IMR-90 (cell line): ENCODE data around the gene NKAPL. TPM values are rescaled to one million over a fixed set of nuclear protein-coding genes. Genes with fewer than 3 reads are reported as not detected.

Source experiments
- ATAC-seq: fragments of 200-7000 bp; cut with Tn5 transposase; 2 replicates; pipeline ENCODE4 v1.9.1; 2020; ENCODE audit warnings: low read depth, mild to moderate bottlenecking, moderate library complexity
- BruUV-seq: library from RNA; stranded (reverse); fragments of 400-500 nt; replicated peaks from 2 replicates; lab custom pipeline; 2021; lab: Mats Ljungman, UMichigan
- CTCF ChIA-PET: fragments of 300-600 bp; formaldehyde crosslinking; extraction: SDS; loops from one replicate; lab custom pipeline; 2021; ENCODE audit warnings: antibody characterized with exemption; lab: Yijun Ruan, JAX
- POLR2A ChIA-PET: fragments of 300-600 bp; sonication (Branson Sonifier 250); formaldehyde crosslinking; loops from one replicate; lab custom pipeline; 2022; ENCODE audit warnings: antibody characterized with exemption; ENCODE audit not compliant: unreplicated experiment; lab: Charles Lee
- DNase-seq: peaks from one replicate; pipeline ENCODE4 v3.0.0; 2013
- H2AFZ ChIP-seq: replicated peaks from 2 replicates; pipeline ENCODE3; 2013; ENCODE audit warnings: low read length, mild to moderate bottlenecking; ENCODE audit not compliant: poor library complexity
- H2AK5ac ChIP-seq: 2 replicates; pipeline ENCODE4 v1.6.1; 2013; ENCODE audit warnings: low read depth, low read length, inconsistent platforms
- H2AK9ac ChIP-seq: replicated peaks from 2 replicates; pipeline ENCODE3; 2013; ENCODE audit warnings: mild to moderate bottlenecking, low read depth, low read length, moderate library complexity; ENCODE audit not compliant: poor library complexity
- H2BK120ac ChIP-seq: 2 replicates; pipeline ENCODE4 v1.6.1; 2013; ENCODE audit warnings: low read depth, low read length, inconsistent platforms
- H2BK15ac ChIP-seq: 3 replicates; pipeline ENCODE4 v1.6.1; 2013; ENCODE audit warnings: low read depth, low read length, inconsistent platforms
- H2BK20ac ChIP-seq: 2 replicates; pipeline ENCODE4 v1.6.1; 2013; ENCODE audit warnings: low read depth, mild to moderate bottlenecking, inconsistent platforms, low read length, moderate library complexity
- H2BK5ac ChIP-seq: 2 replicates; pipeline ENCODE4 v1.6.1; 2013; ENCODE audit warnings: mild to moderate bottlenecking, low read depth, low read length, inconsistent platforms; ENCODE audit not compliant: poor library complexity, severe bottlenecking
- H3K14ac ChIP-seq: replicated peaks from 2 replicates; pipeline ENCODE4 v1.6.1; 2013; ENCODE audit warnings: low read depth, low read length, inconsistent platforms
- H3K18ac ChIP-seq: 2 replicates; pipeline ENCODE4 v1.6.1; 2013; ENCODE audit warnings: low read depth, low read length, control low read depth
- H3K23ac ChIP-seq: 2 replicates; pipeline ENCODE4 v1.6.1; 2013; ENCODE audit warnings: low read depth, low read length, inconsistent platforms
- H3K27ac ChIP-seq: 2 replicates; pipeline ENCODE4 v1.5.1; 2013; ENCODE audit warnings: mild to moderate bottlenecking, control low read depth, low read length; ENCODE audit not compliant: insufficient read depth
- H3K27me3 ChIP-seq: 2 replicates; pipeline ENCODE4 v1.6.1; 2013; ENCODE audit warnings: low read length; ENCODE audit not compliant: control insufficient read depth, insufficient read depth
- H3K36me3 ChIP-seq: 2 replicates; pipeline ENCODE4 v1.6.1; 2013; ENCODE audit warnings: low read length, mixed read lengths; ENCODE audit not compliant: control insufficient read depth, insufficient read depth
- H3K4ac ChIP-seq: 2 replicates; pipeline ENCODE4 v1.6.1; 2013; ENCODE audit warnings: low read depth, low read length, inconsistent platforms
- H3K4me1 ChIP-seq: 2 replicates; pipeline ENCODE4 v1.6.1; 2013; ENCODE audit warnings: low read length, mixed read lengths; ENCODE audit not compliant: control insufficient read depth, insufficient read depth
- H3K4me2 ChIP-seq: 2 replicates; pipeline ENCODE4 v1.6.1; 2013; ENCODE audit warnings: low read depth, mild to moderate bottlenecking, control low read depth, low read length, moderate library complexity
- H3K4me3 ChIP-seq: 2 replicates; pipeline ENCODE4 v1.5.1; 2013; ENCODE audit warnings: low read depth, mild to moderate bottlenecking, control low read depth, low read length, moderate library complexity; ENCODE audit not compliant: insufficient read depth
- H3K56ac ChIP-seq: 2 replicates; pipeline ENCODE4 v1.6.1; 2013; ENCODE audit warnings: low read length, inconsistent platforms; ENCODE audit not compliant: insufficient read depth; ENCODE audit errors: extremely low read depth
- H3K79me1 ChIP-seq, 2 experiments: 2 replicates each; pipeline ENCODE4 v1.6.1; 2013; ENCODE audit warnings: low read length in 2 of 2, inconsistent platforms in 1 of 2, low read depth in 1 of 2
- H3K9ac ChIP-seq: 2 replicates; pipeline ENCODE4 v1.6.1; 2013; ENCODE audit warnings: low read depth, low read length, control low read depth
- H3K9me1 ChIP-seq: 2 replicates; pipeline ENCODE4 v1.6.1; 2013; ENCODE audit warnings: low read length, inconsistent platforms; ENCODE audit not compliant: insufficient read depth
- H3K9me3 ChIP-seq: 2 replicates; pipeline ENCODE4 v1.6.1; 2013; ENCODE audit warnings: low read length; ENCODE audit not compliant: control insufficient read depth, insufficient read depth
- H4K20me1 ChIP-seq: 2 replicates; pipeline ENCODE4 v1.6.1; 2013; ENCODE audit warnings: low read length, inconsistent platforms; ENCODE audit not compliant: insufficient read depth
- H4K5ac ChIP-seq: 2 replicates; pipeline ENCODE4 v1.6.1; 2013; ENCODE audit warnings: mild to moderate bottlenecking, low read depth, low read length, control low read depth
- H4K8ac ChIP-seq, 2 experiments: 2 replicates each; pipeline ENCODE4 v1.6.1; 2013; ENCODE audit warnings: low read depth in 2 of 2, low read length in 2 of 2, control low read depth in 1 of 2, inconsistent platforms in 1 of 2
- H4K91ac ChIP-seq: 2 replicates; pipeline ENCODE4 v1.6.1; 2013; ENCODE audit warnings: low read depth, low read length, inconsistent platforms; ENCODE audit not compliant: insufficient read depth
- BHLHE40 ChIP-seq: fragments of 150-350 bp; IDR thresholded peaks from 2 replicates; pipeline ENCODE4 v1.6.1; 2016; ENCODE audit warnings: mild to moderate bottlenecking, low read depth, low read length
- CEBPB ChIP-seq: IDR thresholded peaks from 2 replicates; pipeline ENCODE4 v1.6.1; 2012; ENCODE audit warnings: low read depth, low read length, improper control_type of control experiment
- CHD1 ChIP-seq: IDR thresholded peaks from 2 replicates; pipeline ENCODE4 v1.6.1; 2012; ENCODE audit warnings: low read depth, low read length, improper control_type of control experiment
- ELK1 ChIP-seq: fragments of 150-350 bp; IDR thresholded peaks from 2 replicates; pipeline ENCODE4 v1.6.1; 2016; ENCODE audit warnings: low read depth, mild to moderate bottlenecking, low read length, moderate library complexity, borderline replicate concordance
- FOS ChIP-seq: fragments of 150-350 bp; IDR thresholded peaks from 2 replicates; pipeline ENCODE4 v1.6.1; 2016; ENCODE audit warnings: low read depth, low read length
- MAFK ChIP-seq: IDR thresholded peaks from 2 replicates; pipeline ENCODE4 v1.6.1; 2012; ENCODE audit warnings: low read depth, low read length, improper control_type of control experiment
- MAZ ChIP-seq: IDR thresholded peaks from 2 replicates; pipeline ENCODE4 v1.6.1; 2012; ENCODE audit warnings: low read depth, mild to moderate bottlenecking, low read length, improper control_type of control experiment, moderate library complexity, borderline replicate concordance
- MXI1 ChIP-seq: IDR thresholded peaks from 2 replicates; pipeline ENCODE4 v1.6.1; 2012; ENCODE audit warnings: low read depth, mild to moderate bottlenecking, low read length, moderate library complexity, borderline replicate concordance
- NFE2L2 ChIP-seq: fragments of 150-350 bp; IDR thresholded peaks from 2 replicates; pipeline ENCODE4 v1.6.1; 2016; ENCODE audit warnings: low read depth, mild to moderate bottlenecking, low read length
- POLR2A ChIP-seq: IDR thresholded peaks from 2 replicates; pipeline ENCODE4 v1.6.1; 2012; ENCODE audit warnings: mild to moderate bottlenecking, low read depth, low read length
- RAD21 ChIP-seq: IDR thresholded peaks from 2 replicates; pipeline ENCODE4 v1.6.1; 2012; ENCODE audit warnings: low read length, improper control_type of control experiment
- RCOR1 ChIP-seq: IDR thresholded peaks from 2 replicates; pipeline ENCODE4 v1.6.1; 2012; ENCODE audit warnings: mild to moderate bottlenecking, low read length, improper control_type of control experiment; ENCODE audit not compliant: insufficient replicate concordance
- RFX5 ChIP-seq: IDR thresholded peaks from 2 replicates; pipeline ENCODE4 v1.8.0; 2012; ENCODE audit warnings: low read depth, mild to moderate bottlenecking, low read length, moderate library complexity
- SMC3 ChIP-seq: fragments of 150-350 bp; IDR thresholded peaks from 2 replicates; pipeline ENCODE4 v1.6.1; 2016; ENCODE audit warnings: low read depth, mild to moderate bottlenecking, antibody characterized with exemption, low read length, moderate library complexity
- USF2 ChIP-seq: fragments of 150-350 bp; IDR thresholded peaks from 2 replicates; pipeline ENCODE4 v1.6.1; 2017; ENCODE audit warnings: mild to moderate bottlenecking, antibody characterized with exemption, low read length, low read depth
- WGBS, 2 experiments: methylation state at CpG; one replicate each; pipeline versions ENCODE4 v1.1.5 to v1.1.7; 2013; ENCODE audit warnings: missing lambda C conversion rate in 2 of 2; ENCODE audit not compliant: insufficient read length in 1 of 2; ENCODE audit errors: extremely low coverage in 2 of 2; 5-methylcytosine and 5-hydroxymethylcytosine counted together
- dilution Hi-C: fragments of 300-500 bp; cut with HindIII; formaldehyde crosslinking; loops from one replicate; pipeline ENCODE4 v1.14.3; 2018; ENCODE audit warnings: low sequenced_read_pairs; ENCODE audit not compliant: unreplicated experiment
- in situ Hi-C: fragments of 300-500 bp; cut with MboI; formaldehyde crosslinking; loops from 3 replicates; pipeline ENCODE4 v1.14.3; 2019; ENCODE audit warnings: low sequenced_read_pairs, inconsistent platforms, mixed read lengths
- intact Hi-C: fragments of 100-400 bp; cut with micrococcal nuclease; formaldehyde crosslinking; loops from 2 replicates; pipeline ENCODE4 v1.10.0; 2022
- polyA plus RNA-seq, 3 experiments: library from polyadenylated mRNA; depleted of rRNA; stranded (reverse); fragments of >200 nt; gene quantifications; 2 replicates each; pipeline ENCODE4 v1.2.3, GENCODE V29; 2012; ENCODE audit warnings: low replicate concordance in 1 of 3
- total RNA-seq: library from RNA; depleted of rRNA; stranded (reverse); fragments of >200 nt; gene quantifications from 2 replicates; pipeline ENCODE4 v1.2.3, GENCODE V29; 2012

Gene NKAPL
- total and polyA plus RNA-seq, 2 of the 4 experiments (the other 2 are of a cell fraction): 0.51 to 0.54 TPM

- Histone ChIP-seq H3K14ac (peak overlapping the region; percentile 92), H3K79me1 (peaks cover 10 to 12% of the 10 kb centered on the region in 2 experiments; a peak in 3 of 4 replicates), H2AFZ (peak overlapping the region; percentile 90), H2BK20ac (no peak overlapping the region), H3K9ac (peak overlapping the region; percentile 85), H3K9me3 (no peaks in the 10 kb centered on the region), H2BK5ac (peak overlapping the region; percentile 69), H2BK15ac (peak overlapping the region; percentile 62; the same call in 1 of the 3 replicates), H2AK9ac (peak overlapping the region; percentile 74), H3K4me2 (peak overlapping the region; percentile 79), H3K4me3 (peak overlapping the region; percentile 61), H3K4ac (peak overlapping the region; percentile 77), H3K27me3 (no peaks in the 10 kb centered on the region; the same call in 1 of the 2 replicates), H3K27ac (peak overlapping the region; percentile 73), H4K20me1 (no peaks in the 10 kb centered on the region), H4K5ac (peak overlapping the region; percentile 93), H4K91ac (peak overlapping the region; percentile 86), H3K4me1 (peaks cover 4% of the 10 kb centered on the region), H3K9me1 (peaks cover 3% of the 10 kb centered on the region; the same call in 1 of the 2 replicates), H2BK120ac (peak overlapping the region; percentile 75; the same call in 1 of the 2 replicates), H2AK5ac (peak overlapping the region; percentile 66), H4K8ac (peak overlapping the region; percentile 91 to 94), H3K56ac (peak overlapping the region; percentile 84; the same call in 1 of the 2 replicates), H3K23ac (peak overlapping the region; percentile 45; the same call in 1 of the 2 replicates), H3K36me3 (no peaks in the 10 kb centered on the region), H3K18ac (peak overlapping the region; percentile 39)
- in situ Hi-C loops (loop anchor here (10.0 kb wide), 1 partner anchor 74 kb away; the partner anchor contains the start of gene ZKSCAN8), intact Hi-C loops (no loop called here), dilution Hi-C loops (no loop called here)
- peak; percentile 95 for ATAC-seq
- WGBS, 2 experiments: 40% methylated on average over 2 of the region's 56 CpGs; no CpG with 5 or more reads in 1 of the 2 experiments
- ChIA-PET POLR2A (interaction anchor here (0.6 to 0.7 kb wide), 3 partner anchors 8 to 48 kb away, joined by 3 to 6 read pairs (median 3); partner anchors contain the start of gene ZSCAN26), CTCF (no interaction called here)
- peak; percentile 61 for DNase-seq
- BruUV-seq: no TSS peak
- TF ChIP-seq MAZ (no peak; the same call in 1 of the 2 replicates), BHLHE40 (no peak), RCOR1 (no peak), USF2 (no peak), POLR2A (no peak), MAFK (no peak), NFE2L2 (no peak), CHD1 (no peak), MXI1 (no peak), ELK1 (no peak), FOS (no peak), RFX5 (no peak), SMC3 (no peak), RAD21 (no peak), CEBPB (no peak)
Measured at GRCh38 chr6:28218312-28219248, 40.5 kb upstream of the NKAPL start.
